B cell (primary cell): ENCODE results near the gene CENPB. TPM values are rescaled to one million over a fixed set of nuclear protein-coding genes. Genes with fewer than 3 reads are reported as not detected.

Experiments used
- ATAC-seq: fragments of 200-7000 bp; cut with Tn5 transposase; one replicate; pipeline ENCODE4 v1.10.0; 2021; ENCODE audit warnings: low read depth, mild to moderate bottlenecking, moderate number of reproducible peaks, moderate library complexity
- CTCF ChIA-PET: fragments of 350-600 bp; sonication (Branson Sonifier 250); formaldehyde crosslinking; loops from one replicate; lab custom pipeline; 2021; ENCODE audit warnings: antibody characterized with exemption, inconsistent platforms; lab: Charles Lee
- POLR2A ChIA-PET: fragments of 350-600 bp; sonication (Branson Sonifier 250); formaldehyde crosslinking; loops from one replicate; lab custom pipeline; 2021; ENCODE audit warnings: antibody characterized with exemption; lab: Charles Lee
- DNase-seq: peaks from one replicate; pipeline ENCODE4 v3.0.0; 2013
- H2AFZ ChIP-seq: 2 replicates; pipeline ENCODE4 v1.6.1; 2012; ENCODE audit warnings: mild to moderate bottlenecking, low read depth, low read length; ENCODE audit not compliant: insufficient read depth, poor library complexity, severe bottlenecking
- H3K27ac ChIP-seq, 2 donors: 1 replicate in 1 of 2; 2 replicates in 1 of 2; pipeline ENCODE4 v1.5.1; 2012 to 2013; ENCODE audit warnings: low read length in 2 of 2, mild to moderate bottlenecking in 2 of 2, moderate library complexity in 1 of 2
- H3K27me3 ChIP-seq, 4 experiments: fragments of 200-600 bp in 1 of 4; sonication (generic) in 1 of 4; replicated peaks in 1 of 4; 1 replicate in 2 of 4; 2 replicates in 2 of 4; pipeline versions ENCODE4 v1.6.1 to v1.7.0; 2013 to 2016; ENCODE audit warnings: low read length in 3 of 4, mild to moderate bottlenecking in 2 of 4, mixed read lengths in 1 of 4, moderate library complexity in 1 of 4; ENCODE audit not compliant: insufficient read depth in 4 of 4, control insufficient read depth in 3 of 4; ENCODE audit errors: control extremely low read depth in 1 of 4
- H3K36me3 ChIP-seq, 2 experiments: replicated peaks in 1 of 2; 1 replicate in 1 of 2; 2 replicates in 1 of 2; pipeline versions ENCODE4 v1.6.1 to v1.7.1; 2013; ENCODE audit warnings: low read length in 1 of 2; ENCODE audit not compliant: insufficient read depth in 2 of 2, control insufficient read depth in 1 of 2; ENCODE audit errors: control extremely low read depth in 1 of 2, extremely low read depth in 1 of 2
- H3K4me1 ChIP-seq, 2 donors: fragments of 200-600 bp in 1 of 2; sonication (generic) in 1 of 2; 1 replicate in 1 of 2; 2 replicates in 1 of 2; pipeline versions ENCODE4 v1.5.1 to v1.6.1; 2013 to 2017; ENCODE audit warnings: low read length in 2 of 2; ENCODE audit not compliant: control insufficient read depth in 2 of 2, insufficient read depth in 2 of 2
- H3K4me2 ChIP-seq: replicated peaks from 2 replicates; pipeline ENCODE3; 2012; ENCODE audit warnings: mild to moderate bottlenecking, low read depth, low read length; ENCODE audit not compliant: poor library complexity, severe bottlenecking
- H3K4me3 ChIP-seq, 5 experiments: fragments of 200-600 bp in 1 of 5; sonication (generic) in 1 of 5; 1 replicate in 3 of 5; 2 replicates in 2 of 5; pipeline versions ENCODE4 v1.5.1 to v1.7.0; 2011 to 2016; ENCODE audit warnings: low read length in 4 of 5, mild to moderate bottlenecking in 4 of 5, low read depth in 2 of 5, control low read depth in 1 of 5, moderate library complexity in 1 of 5; ENCODE audit not compliant: insufficient read depth in 1 of 5; ENCODE audit errors: control extremely low read depth in 1 of 5, extremely low read depth in 1 of 5
- H3K79me2 ChIP-seq: fragments of 200-600 bp; sonication (generic); one replicate; pipeline ENCODE4 v1.6.0; 2016; ENCODE audit warnings: low read length; ENCODE audit not compliant: control insufficient read depth, insufficient read depth
- H3K9ac ChIP-seq: fragments of 200-600 bp; sonication (generic); 2 replicates; pipeline ENCODE4 v1.6.1; 2017; ENCODE audit warnings: mild to moderate bottlenecking, low read length, moderate library complexity
- H3K9me3 ChIP-seq, 3 donors: one replicate each; pipeline versions ENCODE4 v1.6.1 to v1.7.1; 2013; ENCODE audit warnings: low read length in 2 of 3; ENCODE audit not compliant: control insufficient read depth in 2 of 3, insufficient read depth in 1 of 3; ENCODE audit errors: control extremely low read depth in 1 of 3
- H4K20me1 ChIP-seq: 2 replicates; pipeline ENCODE4 v1.6.0; 2012; ENCODE audit warnings: mild to moderate bottlenecking, low read length; ENCODE audit not compliant: insufficient read depth, control insufficient read depth, poor library complexity, severe bottlenecking
- H3K27ac Mint-ChIP-seq: one replicate; pipeline ENCODE4 v1.8.0; 2021; ENCODE audit warnings: mixed read lengths
- H3K27me3 Mint-ChIP-seq: one replicate; pipeline ENCODE4 v1.8.0; 2021; ENCODE audit warnings: mixed read lengths
- H3K4me1 Mint-ChIP-seq: one replicate; pipeline ENCODE4 v1.8.0; 2021; ENCODE audit warnings: mixed read lengths
- H3K4me3 Mint-ChIP-seq: one replicate; pipeline ENCODE4 v1.8.0; 2021; ENCODE audit warnings: mixed read lengths
- H3K9me3 Mint-ChIP-seq: one replicate; pipeline ENCODE4 v1.8.0; 2022; ENCODE audit warnings: mixed read lengths; ENCODE audit not compliant: insufficient read depth
- CTCF ChIP-seq: fragments of 200-600 bp; IDR thresholded peaks from one replicate; pipeline ENCODE4 v1.8.0; 2022; ENCODE audit warnings: antibody characterized with exemption, mild to moderate bottlenecking
- EZH2 ChIP-seq: IDR thresholded peaks from 2 replicates; pipeline ENCODE4 v1.6.1; 2012; ENCODE audit warnings: borderline replicate concordance, low read depth, mild to moderate bottlenecking, moderate library complexity, low read length; ENCODE audit not compliant: insufficient read depth, poor library complexity, severe bottlenecking
- WGBS: methylation state at CpG from one replicate; pipeline ENCODE4 v1.1.5; 2013; ENCODE audit warnings: missing lambda C conversion rate; ENCODE audit not compliant: insufficient coverage; 5-methylcytosine and 5-hydroxymethylcytosine counted together
- intact Hi-C: fragments of 100-400 bp; cut with micrococcal nuclease; formaldehyde crosslinking; loops from one replicate; pipeline ENCODE4 v1.10.0; 2022
- polyA plus RNA-seq: library from polyadenylated mRNA; depleted of rRNA; stranded (reverse); fragments of >200 nt; gene quantifications from 2 replicates; pipeline ENCODE4 v1.2.3, GENCODE V29; 2012
- total RNA-seq, 2 donors: library from RNA; stranded (reverse); fragments of 120-200 nt in 1 of 2; gene quantifications; 1 replicate in 1 of 2; 2 replicates in 1 of 2; pipeline versions ENCODE4 v1.2.3 to v1.2.4, GENCODE V29; 2013 to 2022

The CENPB gene
- total and polyA plus RNA-seq, 2 donors (not counting 1 experiment from before 2014, with no cell fraction given): 13.3 to 46.4 TPM

GRCh38 chr20:3800256-3800877 lies 13.8 kb upstream of the CENPB start:
- DNase-seq (no peak), ATAC-seq (no peak)
- Histone ChIP-seq H2AFZ (no peak overlapping the region), H3K9ac (peak overlapping the region; percentile 33), H3K4me3 (peak overlapping the region in 2 of 5 experiments; percentile 20 to 50), H3K4me2 (peak overlapping the region; percentile 99), H3K27me3 (no peaks in the 10 kb centered on the region), H3K27ac (peak overlapping the region; percentile 79 to 85), H3K4me1 (peaks cover 51 to 72% of the 10 kb centered on the region in 2 donors), H3K36me3 (peaks cover 0 to 53% of the 10 kb centered on the region in 2 experiments), H4K20me1 (peaks cover 4% of the 10 kb centered on the region), H3K9me3 (no peaks in the 10 kb centered on the region), H3K79me2 (peaks cover 43% of the 10 kb centered on the region)
- CTCF ChIA-PET: interaction anchor here (1.0 to 2.7 kb wide), 6 partner anchors 9 to 54 kb away, joined by 3 to 15 read pairs (median 4); partner anchors contain the start of genes AP5S1 and CENPB
- TF ChIP-seq CTCF (no peak), EZH2 (no peak)
- Mint-ChIP-seq H3K9me3 (no peaks in the 10 kb centered on the region), H3K4me3 (peak overlapping the region; percentile 84), H3K27ac (peak overlapping the region; percentile 94), H3K4me1 (peaks cover 69% of the 10 kb centered on the region), H3K27me3 (no peaks in the 10 kb centered on the region)
- intact Hi-C loops: no loop called here
- WGBS: 100% methylated on average over 17 of the region's 18 CpGs
- POLR2A ChIA-PET: interaction anchor here (0.5 to 1.8 kb wide), 4 partner anchors 11 to 45 kb away, joined by 3 to 14 read pairs (median 5); partner anchors contain the start of gene AP5S1

GRCh38 chr20:3798908-3799248 lies 12.3 kb upstream of the CENPB start:
- ChIA-PET POLR2A (interaction anchor here (1.8 kb wide), 1 partner anchor 22 kb away, joined by 14 read pairs; the partner anchor contains the start of gene AP5S1), CTCF (interaction anchor here (2.4 kb wide), 1 partner anchor 21 kb away, joined by 15 read pairs; the partner anchor contains the start of gene AP5S1)
- H3K9me3 Mint-ChIP-seq: no peaks in the 10 kb centered on the region
- peaks cover 67% of the 10 kb centered on the region for H3K4me1 Mint-ChIP-seq
- intact Hi-C loops: no loop called here
- WGBS: 60% methylated on average over 1 of the region's 3 CpGs
- Histone ChIP-seq H3K27ac (peak overlapping the region; percentile 79 to 85), H4K20me1 (peaks cover 4% of the 10 kb centered on the region), H3K4me1 (peaks cover 53 to 75% of the 10 kb centered on the region in 2 donors), H3K9me3 (no peaks in the 10 kb centered on the region), H3K27me3 (no peaks in the 10 kb centered on the region), H3K36me3 (peaks cover 0 to 38% of the 10 kb centered on the region in 2 experiments), H3K9ac (peak overlapping the region; percentile 33), H3K79me2 (peaks cover 38% of the 10 kb centered on the region), H3K4me2 (peak overlapping the region; percentile 99), H2AFZ (peak overlapping the region; percentile 49), H3K4me3 (peak overlapping the region in 2 of 5 experiments; percentile 20 to 50)
- TF ChIP-seq EZH2 (no peak), CTCF (no peak)
- no peaks in the 10 kb centered on the region for H3K27me3 Mint-ChIP-seq
- H3K4me3 Mint-ChIP-seq: peak overlapping the region; percentile 84
- H3K27ac Mint-ChIP-seq: peak overlapping the region; percentile 94
- no peak for ATAC-seq
- DNase-seq: no peak
